HepG2 (cell line): Measurements from ENCODE around the gene CLK4. TPM values are rescaled to one million over a fixed set of nuclear protein-coding genes. Genes with fewer than 3 reads are reported as not detected.

Source experiments
- ATAC-seq: fragments of 200-7000 bp; cut with Tn5 transposase; 3 replicates; pipeline ENCODE4 v1.9.1; 2020; ENCODE audit warnings: mild to moderate bottlenecking, moderate library complexity
- BruUV-seq: library from RNA; stranded (reverse); fragments of 400-500 nt; replicated peaks from 2 replicates; lab custom pipeline; 2021; lab: Mats Ljungman, UMichigan
- CTCF ChIA-PET: fragments of 300-600 bp; formaldehyde crosslinking; extraction: SDS; loops from one replicate; lab custom pipeline; 2021; ENCODE audit warnings: low total read pairs, inconsistent platforms, low intra/inter-chr PET ratio; lab: Yijun Ruan, JAX
- POLR2A ChIA-PET: fragments of 350-600 bp; sonication (Branson Sonifier 250); formaldehyde crosslinking; loops from one replicate; lab custom pipeline; 2020; ENCODE audit warnings: antibody characterized with exemption, inconsistent platforms; lab: Yijun Ruan, JAX
- DNase-seq: peaks from one replicate; pipeline ENCODE4 v3.0.0-alpha.2; 2015; ENCODE audit warnings: low spot score
- FAIRE-seq: peaks from 3 replicates; lab custom pipeline; 2011; peaks lifted over from hg19 to GRCh38; lab: Jason Lieb, UNC
- H2AFZ ChIP-seq: one replicate; pipeline ENCODE4 v1.6.1; 2011; ENCODE audit warnings: low read length, inconsistent platforms
- H3K27ac ChIP-seq: fragments of 300-600 bp; 3 replicates; pipeline ENCODE4 v1.8.0; 2011; ENCODE audit warnings: mixed run types, mild to moderate bottlenecking, mixed read lengths, low read length, inconsistent platforms; ENCODE audit not compliant: insufficient read depth; ENCODE audit errors: extremely low read length
- H3K27me3 ChIP-seq, 2 experiments: fragments of 200-600 bp in 1 of 2; 2 replicates in 1 of 2; 3 replicates in 1 of 2; pipeline versions ENCODE4 v1.6.0 to v1.8.0; 2011; ENCODE audit warnings: low read length in 2 of 2, mild to moderate bottlenecking in 2 of 2, moderate library complexity in 2 of 2, inconsistent platforms in 1 of 2; ENCODE audit not compliant: insufficient read depth in 2 of 2, control insufficient read depth in 1 of 2
- H3K36me3 ChIP-seq, 2 experiments: fragments of 200-600 bp in 1 of 2; replicated peaks in 1 of 2; 2 replicates in 1 of 2; 3 replicates in 1 of 2; pipeline versions ENCODE4 v1.5.1 to v1.8.0; 2011; ENCODE audit warnings: low read length in 2 of 2, inconsistent platforms in 1 of 2; ENCODE audit not compliant: insufficient read depth in 2 of 2, control insufficient read depth in 1 of 2
- H3K4me1 ChIP-seq: 2 replicates; pipeline ENCODE4 v1.5.1; 2012; ENCODE audit warnings: low read length, inconsistent platforms; ENCODE audit not compliant: insufficient read depth
- H3K4me2 ChIP-seq: 2 replicates; pipeline ENCODE4 v1.6.0; 2011; ENCODE audit warnings: low read depth, low read length, inconsistent platforms
- H3K4me3 ChIP-seq, 3 experiments: fragments of 200-600 bp in 1 of 3; sonication (generic), shearing (Covaris generic) in 1 of 3; replicated peaks in 1 of 3; 2 replicates each; pipeline ENCODE4 v1.5.1; 2011 to 2016; ENCODE audit warnings: low read length in 3 of 3, inconsistent platforms in 2 of 3, low read depth in 2 of 3, mild to moderate bottlenecking in 2 of 3, control low read depth in 1 of 3, mixed read lengths in 1 of 3; ENCODE audit not compliant: insufficient read depth in 1 of 3
- H3K79me2 ChIP-seq: one replicate; pipeline ENCODE4 v1.6.1; 2011; ENCODE audit warnings: low read length, inconsistent platforms; ENCODE audit not compliant: insufficient read depth
- H3K9ac ChIP-seq: 2 replicates; pipeline ENCODE4 v1.6.0; 2011; ENCODE audit warnings: mild to moderate bottlenecking, low read depth, low read length, inconsistent platforms; ENCODE audit not compliant: insufficient read depth
- H3K9me3 ChIP-seq: 2 replicates; pipeline ENCODE4 v1.5.1; 2012; ENCODE audit warnings: mild to moderate bottlenecking, low read length
- H4K20me1 ChIP-seq: 2 replicates; pipeline ENCODE4 v1.6.0; 2011; ENCODE audit warnings: inconsistent platforms, mild to moderate bottlenecking, low read length, moderate library complexity; ENCODE audit not compliant: insufficient read depth
- CEBPB ChIP-seq: IDR thresholded peaks from 2 replicates; pipeline ENCODE4 v1.6.1; 2011; ENCODE audit warnings: low read depth, low read length, improper control_type of control experiment, borderline replicate concordance
- DNMT1 ChIP-seq: sonication (generic); formaldehyde crosslinking; IDR thresholded peaks from 2 replicates; pipeline ENCODE4 v1.5.1; 2020; ENCODE audit warnings: mild to moderate bottlenecking, missing genetic modification reagents
- JUND ChIP-seq: sonication (generic); formaldehyde crosslinking; IDR thresholded peaks from 2 replicates; pipeline ENCODE4 v1.8.0; 2022; ENCODE audit warnings: mild to moderate bottlenecking, missing genetic modification reagents
- KLF16 ChIP-seq, 2 experiments: sonication (generic) in 1 of 2; formaldehyde crosslinking in 1 of 2; IDR thresholded peaks; 2 replicates each; pipeline versions ENCODE4 v1.6.1 to v1.8.0; 2016 to 2023; ENCODE audit warnings: missing genetic modification reagents in 2 of 2, missing compliant biosample characterization in 1 of 2
- NR3C1 ChIP-seq: sonication (generic); formaldehyde crosslinking; IDR thresholded peaks from 2 replicates; pipeline ENCODE4 v1.4.0; 2020; ENCODE audit warnings: missing genetic modification reagents
- PHF5A ChIP-seq: IDR thresholded peaks from one replicate; pipeline ENCODE4 v1.6.1; 2018; ENCODE audit warnings: low read depth, missing genetic modification reagents; ENCODE audit not compliant: unreplicated experiment
- SMARCE1 ChIP-seq: fragments of 450-650 bp; IDR thresholded peaks from 2 replicates; pipeline ENCODE4 v1.6.1; 2017; ENCODE audit warnings: borderline replicate concordance
- SP4 ChIP-seq: sonication (generic); formaldehyde crosslinking; IDR thresholded peaks from 2 replicates; pipeline ENCODE4 v1.8.1; 2023; ENCODE audit warnings: mild to moderate bottlenecking, missing genetic modification reagents
- SRY ChIP-seq: sonication (generic); formaldehyde crosslinking; IDR thresholded peaks from 2 replicates; pipeline ENCODE4 v1.8.0; 2022; ENCODE audit warnings: mild to moderate bottlenecking, missing genetic modification reagents
- WIZ ChIP-seq: sonication (generic); formaldehyde crosslinking; IDR thresholded peaks from 2 replicates; pipeline ENCODE4 v1.5.1; 2020; ENCODE audit warnings: mild to moderate bottlenecking, missing genetic modification reagents
- ZFP90 ChIP-seq: sonication (generic); formaldehyde crosslinking; IDR thresholded peaks from 2 replicates; pipeline ENCODE4 v1.8.0; 2022; ENCODE audit warnings: missing genetic modification reagents, mild to moderate bottlenecking, inconsistent platforms, borderline replicate concordance
- ZNF17 ChIP-seq: sonication (generic); formaldehyde crosslinking; IDR thresholded peaks from 2 replicates; pipeline ENCODE4 v1.5.0; 2020; ENCODE audit warnings: mild to moderate bottlenecking, missing genetic modification reagents
- ZNF180 ChIP-seq: sonication (generic); formaldehyde crosslinking; IDR thresholded peaks from 2 replicates; pipeline ENCODE4 v1.4.0; 2020; ENCODE audit warnings: low read depth, missing genetic modification reagents, borderline replicate concordance
- ZNF577 ChIP-seq: sonication (generic); formaldehyde crosslinking; IDR thresholded peaks from 2 replicates; pipeline ENCODE4 v1.4.0; 2020; ENCODE audit warnings: mild to moderate bottlenecking, low read depth, missing genetic modification reagents, borderline replicate concordance
- ZNF792 ChIP-seq: IDR thresholded peaks from 2 replicates; pipeline ENCODE4 v1.6.1; 2016
- WGBS: methylation state at CpG from one replicate; pipeline ENCODE4 v1.1.6; 2017; ENCODE audit warnings: low lambda C conversion rate; 5-methylcytosine and 5-hydroxymethylcytosine counted together
- in situ Hi-C: cut with HindIII; loops from 2 replicates; pipeline ENCODE4 v1.10.0; 2017; ENCODE audit warnings: low pct_unique_long_range_greater_than_20kb; ENCODE audit not compliant: extremely low pct_ligation_motif_present
- intact Hi-C: fragments of 100-400 bp; cut with micrococcal nuclease; formaldehyde crosslinking; loops from one replicate; pipeline ENCODE4 v1.10.0; 2022; ENCODE audit not compliant: unreplicated experiment
- polyA plus RNA-seq, 8 experiments: library from polyadenylated mRNA; depleted of rRNA in 3 of 8; stranded (reverse) in 7 of 8; unstranded in 1 of 8; fragments of >200 nt; fragmentation: Illumina TruSeq in 4 of 8; extraction: Trizol in 4 of 8; gene quantifications; 2 replicates each; pipeline versions ENCODE4 v1.2.1 to v1.2.3, GENCODE V29; 2011 to 2016; ENCODE audit warnings: low read depth in 4 of 8, missing spikeins in 1 of 8, mixed read lengths in 1 of 8; ENCODE audit not compliant: insufficient read depth in 1 of 8
- total RNA-seq, 5 experiments: library from RNA; depleted of rRNA; stranded (reverse); fragments of >200 nt; fragmentation: Illumina TruSeq; extraction: Trizol; gene quantifications; 2 replicates each; pipeline ENCODE4 v1.2.3, GENCODE V29; 2016; ENCODE audit warnings: low read depth in 1 of 5
- TF ChIP-seq, protein P1 (sequence below): sonication (generic); formaldehyde crosslinking; IDR thresholded peaks from 2 replicates; pipeline ENCODE4 v1.8.0; 2022; ENCODE audit warnings: missing genetic modification reagents, mild to moderate bottlenecking, moderate library complexity, borderline replicate concordance
- TF ChIP-seq, protein P2 (sequence below): sonication (generic); formaldehyde crosslinking; IDR thresholded peaks from 2 replicates; pipeline ENCODE4 v1.5.1; 2020; ENCODE audit warnings: missing genetic modification reagents, mild to moderate bottlenecking, borderline replicate concordance
- TF ChIP-seq, protein P3 (sequence below): sonication (generic); formaldehyde crosslinking; conservative IDR thresholded peaks from 2 replicates; pipeline ENCODE4 v1.4.0; 2020; ENCODE audit warnings: missing genetic modification reagents

The CLK4 gene
- total and polyA plus RNA-seq, 2 of the 13 experiments (the other 11 are each of a cell fraction or from before 2014, with no cell fraction given) = 17.7 to 18.4 TPM

DNA sequence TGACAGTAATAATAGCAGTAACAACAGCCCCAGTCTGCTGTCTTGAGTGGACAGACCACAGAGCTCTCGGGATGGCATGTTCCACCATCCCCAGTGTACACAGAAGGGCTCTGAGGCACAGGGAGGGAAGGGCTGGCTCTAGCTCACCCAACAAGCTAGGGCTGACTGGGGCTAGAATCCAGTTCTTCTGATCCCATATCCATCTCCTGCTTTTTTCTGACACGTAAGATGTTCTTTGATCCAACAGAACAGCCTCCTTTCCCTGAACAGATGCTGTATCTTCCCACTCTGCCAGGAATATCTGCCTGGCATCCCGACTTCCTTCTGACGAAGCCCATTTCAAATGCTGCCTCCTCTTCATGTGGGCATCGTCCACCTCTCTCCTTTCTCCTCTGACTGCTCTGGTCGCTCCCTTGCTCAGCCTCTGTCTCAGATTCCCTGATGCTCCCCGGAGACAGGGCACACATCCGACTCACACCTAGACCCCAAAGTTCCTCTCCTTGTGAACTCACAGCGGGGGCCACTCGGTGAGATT, 43.6 kb upstream of the CLK4 start (continued):
- TF ChIP-seq, protein P1, sequence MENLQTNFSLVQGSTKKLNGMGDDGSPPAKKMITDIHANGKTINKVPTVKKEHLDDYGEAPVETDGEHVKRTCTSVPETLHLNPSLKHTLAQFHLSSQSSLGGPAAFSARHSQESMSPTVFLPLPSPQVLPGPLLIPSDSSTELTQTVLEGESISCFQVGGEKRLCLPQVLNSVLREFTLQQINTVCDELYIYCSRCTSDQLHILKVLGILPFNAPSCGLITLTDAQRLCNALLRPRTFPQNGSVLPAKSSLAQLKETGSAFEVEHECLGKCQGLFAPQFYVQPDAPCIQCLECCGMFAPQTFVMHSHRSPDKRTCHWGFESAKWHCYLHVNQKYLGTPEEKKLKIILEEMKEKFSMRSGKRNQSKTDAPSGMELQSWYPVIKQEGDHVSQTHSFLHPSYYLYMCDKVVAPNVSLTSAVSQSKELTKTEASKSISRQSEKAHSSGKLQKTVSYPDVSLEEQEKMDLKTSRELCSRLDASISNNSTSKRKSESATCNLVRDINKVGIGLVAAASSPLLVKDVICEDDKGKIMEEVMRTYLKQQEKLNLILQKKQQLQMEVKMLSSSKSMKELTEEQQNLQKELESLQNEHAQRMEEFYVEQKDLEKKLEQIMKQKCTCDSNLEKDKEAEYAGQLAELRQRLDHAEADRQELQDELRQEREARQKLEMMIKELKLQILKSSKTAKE (CRISPR knock-in tag) = no peak
- no peak for TF ChIP-seq ZNF17 (CRISPR knock-in tag)

DNA sequence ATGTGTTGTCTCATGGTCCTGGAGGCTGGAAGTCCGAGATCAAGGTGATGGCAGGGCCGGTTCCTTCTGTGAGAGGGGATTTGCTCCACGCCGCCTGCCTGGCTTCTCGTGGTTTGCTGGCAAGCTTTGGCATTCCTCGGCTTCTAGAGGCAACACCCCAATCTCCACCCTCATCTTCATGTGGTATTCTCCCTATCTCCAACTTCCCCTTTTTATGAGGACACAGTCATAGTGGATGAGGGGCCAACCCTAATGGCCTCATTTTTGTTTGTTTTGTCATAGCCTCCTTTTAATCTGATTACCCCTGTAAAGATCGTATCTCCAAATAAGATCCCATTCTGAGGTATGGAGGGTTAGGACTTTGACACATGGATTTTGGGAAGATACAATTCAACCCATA, 41.7 kb upstream of the CLK4 start:
- Histone ChIP-seq H2AFZ (no peak overlapping the region), H3K36me3 (no peaks in the 10 kb centered on the region), H4K20me1 (no peaks in the 10 kb centered on the region), H3K79me2 (no peaks in the 10 kb centered on the region), H3K9me3 (no peaks in the 10 kb centered on the region), H3K27ac (no peak overlapping the region), H3K4me1 (no peaks in the 10 kb centered on the region), H3K27me3 (peaks cover 2 to 36% of the 10 kb centered on the region in 2 experiments; a peak in 4 of 5 replicates), H3K4me2 (no peak overlapping the region), H3K4me3 (no peak overlapping the region), H3K9ac (no peak overlapping the region)
- DNase-seq (no peak), FAIRE-seq (no peak), ATAC-seq (no peak)
- CTCF ChIA-PET = no interaction called here
- in situ Hi-C loops = no loop called here
- POLR2A ChIA-PET = no interaction called here
- WGBS = 15% methylated on average over 6 of the region's 7 CpGs
- no TSS peak for BruUV-seq
- intact Hi-C loops = no loop called here
- TF ChIP-seq ZNF180 (CRISPR knock-in tag) = no peak
- TF ChIP-seq KLF16 (CRISPR knock-in tag; IDR thresholded peaks at IDR 0.05) = no peak
- TF ChIP-seq DNMT1 (CRISPR knock-in tag) = no peak
- TF ChIP-seq, protein P2, sequence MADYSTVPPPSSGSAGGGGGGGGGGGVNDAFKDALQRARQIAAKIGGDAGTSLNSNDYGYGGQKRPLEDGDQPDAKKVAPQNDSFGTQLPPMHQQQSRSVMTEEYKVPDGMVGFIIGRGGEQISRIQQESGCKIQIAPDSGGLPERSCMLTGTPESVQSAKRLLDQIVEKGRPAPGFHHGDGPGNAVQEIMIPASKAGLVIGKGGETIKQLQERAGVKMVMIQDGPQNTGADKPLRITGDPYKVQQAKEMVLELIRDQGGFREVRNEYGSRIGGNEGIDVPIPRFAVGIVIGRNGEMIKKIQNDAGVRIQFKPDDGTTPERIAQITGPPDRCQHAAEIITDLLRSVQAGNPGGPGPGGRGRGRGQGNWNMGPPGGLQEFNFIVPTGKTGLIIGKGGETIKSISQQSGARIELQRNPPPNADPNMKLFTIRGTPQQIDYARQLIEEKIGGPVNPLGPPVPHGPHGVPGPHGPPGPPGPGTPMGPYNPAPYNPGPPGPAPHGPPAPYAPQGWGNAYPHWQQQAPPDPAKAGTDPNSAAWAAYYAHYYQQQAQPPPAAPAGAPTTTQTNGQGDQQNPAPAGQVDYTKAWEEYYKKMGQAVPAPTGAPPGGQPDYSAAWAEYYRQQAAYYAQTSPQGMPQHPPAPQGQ = no peak
- TF ChIP-seq ZNF17 (CRISPR knock-in tag) = no peak
- no peak for TF ChIP-seq ZNF792 (CRISPR knock-in tag)
- no peak for TF ChIP-seq SMARCE1
- no peak for TF ChIP-seq ZNF577 (CRISPR knock-in tag)
- TF ChIP-seq WIZ (CRISPR knock-in tag) = no peak
- TF ChIP-seq PHF5A = no peak
- TF ChIP-seq SRY = no peak
- TF ChIP-seq CEBPB = no peak
- TF ChIP-seq ZFP90 (CRISPR knock-in tag) = no peak
- TF ChIP-seq NR3C1 (CRISPR knock-in tag) = no peak
- TF ChIP-seq, protein P3, sequence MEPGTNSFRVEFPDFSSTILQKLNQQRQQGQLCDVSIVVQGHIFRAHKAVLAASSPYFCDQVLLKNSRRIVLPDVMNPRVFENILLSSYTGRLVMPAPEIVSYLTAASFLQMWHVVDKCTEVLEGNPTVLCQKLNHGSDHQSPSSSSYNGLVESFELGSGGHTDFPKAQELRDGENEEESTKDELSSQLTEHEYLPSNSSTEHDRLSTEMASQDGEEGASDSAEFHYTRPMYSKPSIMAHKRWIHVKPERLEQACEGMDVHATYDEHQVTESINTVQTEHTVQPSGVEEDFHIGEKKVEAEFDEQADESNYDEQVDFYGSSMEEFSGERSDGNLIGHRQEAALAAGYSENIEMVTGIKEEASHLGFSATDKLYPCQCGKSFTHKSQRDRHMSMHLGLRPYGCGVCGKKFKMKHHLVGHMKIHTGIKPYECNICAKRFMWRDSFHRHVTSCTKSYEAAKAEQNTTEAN (CRISPR knock-in tag) = no peak
- TF ChIP-seq SP4 = no peak
- TF ChIP-seq JUND = no peak
